Thyroid gland (tissue), 4 donors: ENCODE results near the gene DIS3L2.

Experiments
- POLR2A ChIP-seq, 2 donors: fragments of 450-650 bp; IDR thresholded peaks; one replicate each; pipeline ENCODE4 v1.6.1; 2017; ENCODE audit warnings: antibody characterized with exemption in 2 of 2, mild to moderate bottlenecking in 2 of 2, moderate library complexity in 1 of 2
- TF ChIP-seq, protein P1 (sequence below), 6 experiments: fragments of 200-600 bp in 3 of 6; fragments of 450-650 bp in 3 of 6; sonication (generic) in 3 of 6; IDR thresholded peaks; one replicate each; pipeline ENCODE4 v1.5.1; 2016 to 2019; ENCODE audit warnings: antibody characterized with exemption in 6 of 6, mild to moderate bottlenecking in 2 of 6, inconsistent platforms in 1 of 6, moderate library complexity in 1 of 6

DNA sequence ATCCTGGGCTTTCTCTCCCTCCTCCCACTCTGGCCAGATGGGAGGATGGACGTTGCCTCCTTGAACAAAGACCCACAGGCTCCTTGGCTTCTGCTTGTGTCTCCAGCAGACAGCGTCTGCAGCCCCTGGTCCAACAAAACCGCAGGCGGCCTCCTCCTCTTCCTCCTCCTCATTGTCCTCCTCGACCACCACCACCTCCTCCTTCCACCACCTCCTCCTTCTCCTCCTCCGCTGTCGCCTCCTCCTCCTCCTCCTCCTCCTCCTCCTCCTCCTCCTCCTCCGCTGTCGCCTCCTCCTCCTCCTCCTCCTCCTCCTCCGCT is 371.4 kb downstream of the DIS3L2 start:
- TF ChIP-seq, protein P1, sequence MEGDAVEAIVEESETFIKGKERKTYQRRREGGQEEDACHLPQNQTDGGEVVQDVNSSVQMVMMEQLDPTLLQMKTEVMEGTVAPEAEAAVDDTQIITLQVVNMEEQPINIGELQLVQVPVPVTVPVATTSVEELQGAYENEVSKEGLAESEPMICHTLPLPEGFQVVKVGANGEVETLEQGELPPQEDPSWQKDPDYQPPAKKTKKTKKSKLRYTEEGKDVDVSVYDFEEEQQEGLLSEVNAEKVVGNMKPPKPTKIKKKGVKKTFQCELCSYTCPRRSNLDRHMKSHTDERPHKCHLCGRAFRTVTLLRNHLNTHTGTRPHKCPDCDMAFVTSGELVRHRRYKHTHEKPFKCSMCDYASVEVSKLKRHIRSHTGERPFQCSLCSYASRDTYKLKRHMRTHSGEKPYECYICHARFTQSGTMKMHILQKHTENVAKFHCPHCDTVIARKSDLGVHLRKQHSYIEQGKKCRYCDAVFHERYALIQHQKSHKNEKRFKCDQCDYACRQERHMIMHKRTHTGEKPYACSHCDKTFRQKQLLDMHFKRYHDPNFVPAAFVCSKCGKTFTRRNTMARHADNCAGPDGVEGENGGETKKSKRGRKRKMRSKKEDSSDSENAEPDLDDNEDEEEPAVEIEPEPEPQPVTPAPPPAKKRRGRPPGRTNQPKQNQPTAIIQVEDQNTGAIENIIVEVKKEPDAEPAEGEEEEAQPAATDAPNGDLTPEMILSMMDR (IDR thresholded peaks at IDR 0.05) = no peak
- TF ChIP-seq POLR2A (IDR thresholded peaks at IDR 0.05) = no peak
